ENCODE data around the gene C19orf12. TPM values are rescaled to one million over a fixed set of nuclear protein-coding genes. Genes with fewer than 3 reads are reported as not detected.

The C19orf12 gene
- total RNA-seq, 1 experiment from 2014 or later: 15.5 TPM

GRCh38 chr19:29685326-29685725 lies 29.7 kb downstream of the C19orf12 start:
- Mint-ChIP-seq H3K27me3 (ENCODE audit: low read depth) (no peaks in the 10 kb centered on the region), H3K4me1 (peaks cover 5% of the 10 kb centered on the region), H3K9me3 (peaks cover 23% of the 10 kb centered on the region), H3K36me3 (peaks cover 4% of the 10 kb centered on the region; the same call in 1 of the 2 replicates), H3K27ac (no peak overlapping the region; the same call in 1 of the 2 replicates), H3K4me3 (no peak overlapping the region)
- TF ChIP-seq KAT7 (CRISPR knock-in tag; IDR thresholded peaks at IDR 0.05; ENCODE audit: borderline replicate concordance): no peak
- no peak for TF ChIP-seq ZNF512 (CRISPR knock-in tag; IDR thresholded peaks at IDR 0.05; ENCODE audit: borderline replicate concordance)
- no peak for TF ChIP-seq STAT6 (CRISPR knock-in tag; conservative IDR thresholded peaks at IDR 0.05; ENCODE audit: low read depth)
- TF ChIP-seq CREM (CRISPR knock-in tag; IDR thresholded peaks at IDR 0.05): no peak
- TF ChIP-seq SMAD4 (CRISPR knock-in tag; IDR thresholded peaks at IDR 0.05): no peak
- DNase-seq (ENCODE audit: low spot score) (no peak), ATAC-seq (no peak)
- ChIA-PET CTCF (interaction anchor here (1.5 to 2.0 kb wide), 2 partner anchors 31 to 75 kb away, joined by 5 read pairs; no protein-coding TSS in a partner anchor), POLR2A (interaction anchor here (0.7 kb wide), 2 partner anchors 15 to 146 kb away, joined by 4 to 6 read pairs; no protein-coding TSS in a partner anchor)

- ATAC-seq (no peak), DNase-seq (ENCODE audit: low spot score) (no peak)
- Mint-ChIP-seq H3K27ac (no peak overlapping the region), H3K4me3 (no peak overlapping the region), H3K27me3 (ENCODE audit: low read depth) (no peaks in the 10 kb centered on the region), H3K9me3 (peaks cover 11% of the 10 kb centered on the region), H3K4me1 (peaks cover 5% of the 10 kb centered on the region), H3K36me3 (no peaks in the 10 kb centered on the region; the same call in 1 of the 2 replicates)
- POLR2A ChIA-PET: no interaction called here
- CTCF ChIA-PET: interaction anchor here (1.1 to 2.8 kb wide), 2 partner anchors 14 to 73 kb away, joined by 3 to 10 read pairs; no protein-coding TSS in a partner anchor
- TF ChIP-seq ATF3 (CRISPR knock-in tag; conservative IDR thresholded peaks at IDR 0.05) (no peak), CBFB (CRISPR knock-in tag; IDR thresholded peaks at IDR 0.05; ENCODE audit: low read depth) (no peak), PRRX2 (CRISPR knock-in tag; IDR thresholded peaks at IDR 0.05) (no peak), E2F5 (CRISPR knock-in tag; IDR thresholded peaks at IDR 0.05) (no peak), SP1 (CRISPR knock-in tag; conservative IDR thresholded peaks at IDR 0.05) (no peak), NFYB (CRISPR knock-in tag; conservative IDR thresholded peaks at IDR 0.05; ENCODE audit: low read depth) (no peak), NR2C2 (CRISPR knock-in tag; IDR thresholded peaks at IDR 0.05) (no peak), TCF7 (CRISPR knock-in tag; IDR thresholded peaks at IDR 0.05; ENCODE audit: low read depth) (no peak), JAZF1 (CRISPR knock-in tag; IDR thresholded peaks at IDR 0.05) (no peak), ZNF423 (CRISPR knock-in tag; IDR thresholded peaks at IDR 0.05) (no peak), ZNF512 (CRISPR knock-in tag; IDR thresholded peaks at IDR 0.05; ENCODE audit: borderline replicate concordance) (no peak), NFE2L1 (CRISPR knock-in tag; IDR thresholded peaks at IDR 0.05) (no peak)
These were observed 32.1 kb downstream of the C19orf12 start for GRCh38 chr19:29683009-29683408.
